HL-60 (cell line): ENCODE data around the gene PHLPP2.

ENCODE experiments used
- CTCF ChIP-seq: IDR thresholded peaks from one replicate; pipeline ENCODE4 v1.5.1; 2011; ENCODE audit warnings: low read length, control low read depth, inconsistent platforms; ENCODE audit not compliant: insufficient read depth
- POLR2AphosphoS5 ChIP-seq: IDR thresholded peaks from 2 replicates; pipeline ENCODE4 v1.6.1; 2012; ENCODE audit warnings: low read depth

- TF ChIP-seq POLR2AphosphoS5 (no peak), CTCF (no peak)
Observed at GRCh38 chr16:71627731-71628181, 96.7 kb downstream of the PHLPP2 start.
